GM19023 (cell line): ENCODE measurements around the gene L3MBTL3.

Experiments
- ATAC-seq: cut with Tn5 transposase; IDR thresholded peaks from one replicate; pipeline ENCODE4 v1.9.1; 2021; ENCODE audit warnings: mild to moderate bottlenecking, moderate library complexity; ENCODE audit not compliant: unreplicated experiment

L3MBTL3 gene

DNA sequence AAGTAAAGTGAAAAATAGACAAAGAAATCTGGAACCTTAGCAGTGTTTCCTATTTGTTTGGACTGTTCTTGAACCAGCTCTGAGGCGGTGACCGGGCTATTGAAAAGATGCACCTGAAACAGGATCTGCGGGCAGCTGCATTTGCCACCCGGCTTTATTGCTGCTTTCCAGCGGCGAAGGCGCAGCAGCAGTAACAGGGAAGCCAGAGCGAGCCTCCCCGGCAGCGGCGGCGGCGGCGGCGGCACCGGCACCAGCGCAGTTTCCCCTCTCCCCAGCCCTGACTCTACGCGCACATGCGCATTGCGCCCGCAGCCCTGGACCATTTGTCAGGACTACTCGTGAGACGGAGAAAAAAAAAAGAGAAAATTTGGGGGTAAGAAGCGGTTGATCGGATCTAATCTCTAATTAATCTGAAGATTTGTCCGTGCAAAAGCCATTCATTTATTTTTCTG, at the start of gene L3MBTL3:
L3MBTL3 (plus strand) TSS at position 290 of the 452 bp plus-strand sequence. CDS start 24,119 bp downstream, outside the sequence.
- peak; percentile 72 for ATAC-seq

DNA sequence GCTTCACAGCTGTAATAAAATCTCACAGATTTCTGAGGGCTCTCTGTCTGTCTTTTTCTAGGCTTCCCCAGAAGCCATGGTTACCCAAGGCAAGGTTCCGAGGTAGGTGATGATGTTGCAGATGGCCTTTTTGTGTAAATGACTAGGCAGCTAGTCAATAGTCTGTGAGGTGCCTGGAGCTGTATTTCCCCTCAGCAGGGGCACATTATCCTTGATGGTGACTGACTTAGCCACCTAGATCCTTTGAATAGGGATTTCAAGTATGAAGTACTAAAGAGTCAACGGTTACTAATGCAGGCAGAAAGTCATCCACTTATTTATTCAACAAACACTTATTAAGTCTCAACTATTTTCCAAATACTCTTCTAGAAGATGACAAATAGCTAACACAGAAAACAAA, 49.3 kb upstream of the L3MBTL3 start:
- no peak for ATAC-seq

DNA sequence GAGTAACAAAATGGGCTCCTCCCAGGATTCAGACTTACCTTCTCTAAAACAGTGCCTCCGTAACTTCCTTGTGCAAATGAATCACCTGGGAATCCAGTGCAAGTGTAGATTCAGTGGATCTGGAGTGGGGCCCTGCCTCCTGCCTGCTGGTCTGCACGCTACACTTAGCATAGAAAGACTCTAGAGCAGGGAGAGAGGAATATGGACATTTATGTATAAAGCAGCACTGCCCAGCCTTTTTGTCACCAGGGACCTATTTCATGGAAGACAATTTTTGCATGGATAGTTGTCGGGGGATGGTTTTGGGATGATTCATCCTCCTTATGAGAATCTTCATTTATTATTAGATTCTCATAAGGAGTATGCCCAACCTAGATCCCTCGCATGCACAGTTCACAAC, 42.3 kb upstream of the L3MBTL3 start:
- ATAC-seq, result no peak

DNA sequence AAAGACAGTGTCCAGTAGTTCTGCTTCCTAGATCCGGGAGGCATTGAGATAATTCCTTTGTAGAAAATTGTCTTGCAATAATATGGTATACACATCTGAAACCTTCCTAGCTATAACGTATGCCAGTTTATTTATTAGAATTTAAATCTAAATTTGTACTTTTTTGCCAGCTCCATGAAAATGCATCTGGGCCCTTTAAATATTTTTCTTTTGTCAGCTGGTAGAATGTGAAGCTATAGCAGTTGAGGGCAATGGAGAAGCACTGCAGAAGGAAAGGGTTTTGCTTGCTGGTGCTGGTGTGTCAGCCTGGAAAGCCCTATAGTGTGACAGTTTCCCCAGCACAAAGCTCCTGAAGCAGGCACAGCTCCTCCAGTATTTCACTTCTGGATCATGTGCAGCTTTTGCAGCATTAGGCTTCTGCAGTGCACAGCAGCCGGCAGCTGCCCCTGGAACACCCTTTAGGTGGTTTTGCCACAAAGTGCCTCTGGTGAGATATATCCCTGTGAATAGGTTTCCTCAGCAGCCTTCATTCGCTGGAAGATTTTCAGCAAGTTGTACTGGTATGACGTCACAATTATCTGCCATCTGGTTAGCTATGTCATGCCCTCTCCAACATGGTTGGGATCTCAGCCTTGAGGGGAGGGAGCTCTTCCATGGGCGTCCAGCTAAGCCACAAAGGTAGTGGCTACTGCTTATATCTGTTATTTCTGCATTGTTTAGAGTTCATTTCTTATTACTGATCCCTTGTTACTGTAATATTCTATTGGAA, 40.0 kb upstream of the L3MBTL3 start:
- no peak for ATAC-seq

DNA sequence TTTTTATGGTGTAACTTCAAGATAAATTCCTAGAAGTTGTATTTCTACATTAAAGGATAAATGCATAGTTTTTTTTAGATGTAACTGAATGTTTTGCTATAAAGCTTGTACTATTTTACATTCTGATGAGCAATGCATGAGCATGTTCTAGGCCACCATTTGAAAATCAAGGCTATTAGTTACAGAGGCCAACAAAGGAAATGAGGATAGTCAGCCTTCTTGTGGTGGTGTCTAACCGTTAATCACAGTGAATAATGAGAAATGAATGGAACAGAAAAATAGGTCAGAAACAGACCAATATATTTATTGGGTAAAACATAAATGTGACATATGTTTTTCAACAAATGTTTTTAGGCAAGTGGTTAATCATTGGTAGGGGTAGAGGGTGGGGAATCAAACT, 37.6 kb upstream of the L3MBTL3 start:
- no peak for ATAC-seq

DNA sequence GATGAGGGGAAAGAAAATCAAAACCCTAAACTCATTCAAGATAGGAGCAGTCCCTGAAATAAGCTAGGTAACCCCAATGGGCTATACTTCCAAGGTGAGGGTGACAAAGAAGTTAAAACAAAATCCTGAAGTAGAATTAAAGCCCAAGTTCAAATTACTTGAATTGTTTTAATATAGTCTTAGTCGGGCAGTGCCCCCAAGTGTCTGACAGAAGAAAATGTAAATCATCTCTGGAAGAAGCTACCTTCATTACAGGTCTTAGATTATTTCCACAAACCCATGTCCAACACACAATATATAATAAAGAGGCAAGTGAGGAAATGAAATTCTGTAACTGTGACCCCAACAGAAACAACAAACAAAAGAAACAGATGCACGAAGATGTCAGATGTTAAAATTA, 36.8 kb upstream of the L3MBTL3 start:
- ATAC-seq, result no peak

DNA sequence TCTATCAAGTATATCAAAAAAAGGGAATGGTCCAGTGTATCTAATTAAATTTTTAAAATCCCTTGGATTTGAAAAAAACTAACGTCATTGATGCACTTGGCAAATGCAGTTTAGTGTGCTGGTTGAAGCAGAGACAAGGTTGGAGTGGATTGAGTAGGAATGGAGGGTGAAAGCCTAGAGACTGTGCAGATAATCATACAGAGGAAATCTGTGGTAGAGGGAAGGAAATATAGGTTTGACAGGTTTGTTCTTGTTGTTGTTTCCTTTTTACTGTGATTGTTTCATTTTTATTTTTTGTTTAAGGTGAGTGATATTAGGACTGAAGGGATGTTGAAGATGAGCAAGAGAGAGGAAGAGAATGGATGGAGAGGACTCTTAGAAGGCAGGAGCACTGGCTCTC, 29.0 kb upstream of the L3MBTL3 start:
- ATAC-seq, result no peak

DNA sequence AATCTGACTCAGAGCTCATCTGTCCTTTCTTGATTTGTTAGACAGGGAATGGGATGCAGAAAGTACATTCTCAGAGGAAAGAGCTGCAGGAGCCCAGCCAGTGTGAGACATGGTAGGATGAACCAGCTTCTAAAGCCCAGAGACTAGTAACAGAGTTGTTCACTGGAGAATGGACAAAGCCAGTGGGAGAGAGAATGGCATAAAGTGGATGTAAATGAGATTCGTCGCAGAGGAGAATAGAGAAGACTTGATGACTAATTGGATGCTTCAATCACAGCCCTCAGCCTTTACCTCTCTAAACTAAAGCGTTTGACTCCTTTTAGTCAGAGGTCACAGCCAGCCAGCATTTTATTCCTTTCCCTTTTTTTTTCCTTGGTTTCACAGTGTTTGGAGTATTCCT, 25.5 kb upstream of the L3MBTL3 start:
- ATAC-seq, result no peak

DNA sequence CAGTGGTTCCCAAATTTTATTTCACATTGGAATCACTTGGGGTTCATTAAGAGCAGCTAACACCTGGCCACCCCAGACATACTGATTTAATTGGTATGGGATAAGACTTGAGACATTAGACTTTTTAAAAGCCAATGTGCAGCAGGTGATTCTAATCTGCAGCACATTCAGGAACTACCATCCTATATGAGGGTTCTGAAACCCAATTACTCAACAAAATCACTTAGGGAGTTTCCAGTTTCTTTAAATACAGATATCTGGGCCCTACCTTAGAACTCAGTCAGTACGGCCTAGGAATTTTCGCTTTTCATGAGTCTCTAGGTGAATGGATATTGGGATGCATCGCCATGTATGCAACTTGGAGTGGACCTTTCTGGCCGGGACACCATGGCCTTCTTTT, 24.0 kb upstream of the L3MBTL3 start:
- ATAC-seq, result no peak

DNA sequence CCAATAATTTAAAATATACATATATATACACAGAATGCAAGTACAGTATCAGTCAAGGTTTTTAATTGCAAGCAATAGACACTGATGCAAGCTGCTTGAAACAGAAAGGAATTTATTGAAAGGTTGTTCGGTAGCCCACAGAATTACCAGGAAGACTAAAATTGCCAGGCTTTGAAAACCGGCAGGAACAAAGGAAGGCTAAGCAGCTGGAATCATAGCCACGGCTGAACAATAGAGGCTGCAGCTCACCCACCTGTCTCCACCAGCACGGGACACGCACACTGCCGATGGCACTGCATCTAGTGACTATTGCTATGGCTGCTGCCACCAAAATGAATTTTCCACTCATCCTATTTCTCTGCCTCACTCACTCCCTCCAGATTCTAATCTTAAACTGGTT, 22.0 kb upstream of the L3MBTL3 start:
- ATAC-seq, result no peak

DNA sequence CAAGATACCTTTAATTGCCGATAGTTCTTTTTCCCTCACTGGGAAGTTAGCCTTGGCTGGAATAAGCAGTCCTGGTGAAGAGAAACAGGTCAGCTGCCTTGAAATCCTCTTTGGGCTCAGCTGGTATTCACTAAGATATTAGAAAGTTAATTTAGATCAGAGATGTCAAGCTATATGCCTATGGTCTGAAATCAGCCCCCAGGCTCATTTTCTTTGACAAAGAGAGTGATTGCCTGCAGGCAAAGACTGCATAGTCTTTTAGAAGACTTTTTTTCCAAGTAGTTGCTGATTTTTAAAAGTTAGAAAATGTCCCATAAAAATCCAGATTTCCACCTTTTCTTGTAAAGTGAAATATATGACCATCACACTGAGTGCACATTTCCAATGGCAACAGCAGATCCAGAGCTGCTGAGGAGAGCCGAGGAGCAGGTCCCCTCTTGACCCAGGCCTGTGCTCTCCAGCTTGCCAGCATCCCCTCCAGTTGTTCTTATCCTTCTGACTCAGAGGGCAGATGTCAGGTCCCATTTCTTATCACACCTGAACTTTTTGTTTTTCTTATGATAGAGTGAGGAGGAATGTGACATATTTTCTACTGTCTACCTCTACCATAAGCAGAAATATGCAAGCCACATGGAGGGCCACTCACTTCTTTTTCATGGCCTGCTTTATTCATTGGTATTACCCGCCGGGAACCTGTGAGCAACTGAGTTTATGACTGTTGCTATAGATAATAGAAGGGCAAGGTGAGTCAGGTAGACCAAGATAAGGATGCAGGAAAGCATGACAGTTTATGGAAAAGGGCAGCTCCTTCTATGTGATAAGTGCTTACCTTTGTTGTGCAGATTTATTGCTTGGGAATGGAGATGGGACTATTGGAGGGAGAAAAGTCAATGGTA, 17.6 kb upstream of the L3MBTL3 start:
- no peak for ATAC-seq

DNA sequence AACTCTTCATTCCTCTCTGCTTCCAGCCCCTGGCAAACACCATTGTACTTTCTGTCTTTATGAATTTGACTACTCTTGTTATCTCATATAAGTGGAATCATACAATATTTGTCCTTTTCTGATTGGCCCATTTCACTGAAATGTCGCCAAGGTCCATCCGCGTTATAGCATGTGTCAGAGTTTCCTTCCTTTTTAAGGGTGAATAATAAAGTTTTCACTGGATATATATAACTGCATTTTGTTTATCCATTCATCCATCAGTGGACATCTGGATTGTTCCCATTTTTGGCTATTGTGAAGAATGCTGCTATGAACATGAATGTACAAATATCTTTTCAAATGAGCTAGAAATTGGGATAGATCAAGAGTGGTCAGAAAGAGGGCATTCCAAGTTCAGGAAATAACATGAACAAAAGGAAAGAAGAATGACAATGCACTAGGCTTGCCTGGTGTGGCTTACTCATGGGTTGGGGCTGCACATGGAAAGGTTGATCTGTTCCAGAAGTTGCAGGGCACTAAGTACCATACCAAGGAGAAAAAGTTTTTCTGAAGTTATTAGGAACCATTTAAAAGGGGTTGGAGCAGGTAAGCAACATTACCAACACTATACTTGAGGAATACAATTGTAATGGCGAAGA, 10.0 kb upstream of the L3MBTL3 start:
- no peak for ATAC-seq

DNA sequence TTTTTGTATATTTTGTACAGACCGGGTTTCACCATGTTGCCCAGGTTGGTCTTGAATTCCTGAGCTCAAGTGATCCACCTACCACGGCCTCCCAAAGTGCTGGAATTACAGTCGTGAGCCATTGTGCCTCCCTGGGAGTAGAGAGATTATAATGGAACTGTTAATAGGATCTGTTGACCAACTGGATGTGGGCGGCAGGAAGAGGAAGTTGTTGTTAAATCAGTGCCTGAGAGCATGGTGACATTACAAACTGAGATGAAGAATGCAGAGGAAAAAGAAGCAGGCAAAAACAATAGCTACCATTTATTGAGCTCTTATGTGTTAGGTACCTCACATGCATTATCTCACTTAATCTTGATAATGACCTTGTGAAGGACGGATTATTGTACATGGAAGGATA, 9.2 kb upstream of the L3MBTL3 start:
- ATAC-seq, result no peak

DNA sequence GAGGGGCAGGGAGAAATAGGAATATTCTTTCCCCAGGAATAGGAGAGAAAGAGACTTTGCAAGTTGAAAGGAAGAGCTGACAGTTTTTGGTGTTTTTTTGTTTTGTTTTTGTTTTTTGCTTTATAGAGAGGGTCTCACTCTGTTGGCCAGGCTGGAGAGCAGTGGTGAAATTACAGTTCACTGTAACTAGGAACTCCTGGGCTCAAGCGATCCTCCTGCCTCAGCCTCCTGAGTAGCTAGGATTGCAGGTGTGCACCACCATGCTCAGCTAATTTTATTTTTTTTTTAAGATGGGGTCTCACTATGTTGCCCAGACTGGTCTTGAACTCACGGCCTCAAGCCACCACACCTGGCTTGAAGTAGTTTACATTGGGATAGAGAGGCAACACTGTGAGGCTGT, 8.0 kb upstream of the L3MBTL3 start:
- ATAC-seq, result no peak

DNA sequence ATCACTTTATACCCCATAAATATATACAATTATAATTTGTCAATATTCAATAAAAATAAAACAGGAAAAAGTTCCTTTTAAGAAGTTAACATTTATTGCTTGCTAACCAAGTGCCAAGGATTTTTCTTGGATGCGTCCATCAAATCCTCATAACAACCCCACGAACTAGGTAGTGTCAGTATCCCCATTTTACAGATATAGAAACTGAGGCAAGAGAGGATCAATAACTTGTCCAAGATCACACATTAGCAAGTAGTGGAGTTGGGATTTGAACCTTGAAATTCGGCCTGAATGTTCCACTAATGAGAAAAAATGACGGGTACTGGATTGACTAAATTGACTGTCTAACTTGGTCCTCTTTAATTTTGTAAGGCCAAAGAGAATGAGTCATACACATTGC, 5.7 kb upstream of the L3MBTL3 start:
- ATAC-seq, result no peak

DNA sequence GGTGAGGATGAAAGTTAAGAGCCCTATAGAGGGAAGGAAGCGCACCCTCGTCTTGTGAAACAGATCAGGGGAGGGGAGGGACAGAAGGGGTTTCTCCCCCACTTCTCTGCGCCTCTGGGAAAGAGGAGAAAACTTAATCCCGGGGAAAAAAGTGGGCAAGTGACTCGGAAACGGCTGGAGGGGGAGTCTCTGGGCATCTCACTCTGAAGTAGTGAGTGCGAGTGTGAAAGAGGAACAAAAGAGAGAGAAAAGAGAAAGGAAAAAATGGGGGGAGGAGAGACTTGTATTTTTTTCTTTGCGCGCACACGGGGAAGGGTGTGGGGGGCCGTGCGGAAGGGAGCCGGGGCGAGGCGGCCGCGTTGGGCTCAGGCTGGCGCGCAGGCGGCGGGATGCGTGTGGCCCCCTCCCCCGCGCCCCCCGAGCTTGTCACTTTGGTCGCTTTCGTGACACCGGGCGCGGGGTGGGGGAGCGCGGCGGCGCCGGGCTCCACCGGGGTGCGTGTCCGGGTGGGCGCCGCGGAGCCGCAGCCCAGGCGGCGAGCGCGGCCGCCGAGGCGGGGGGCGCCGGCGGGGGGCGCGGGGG, 454 bp downstream of the L3MBTL3 start:
- peak; percentile 27 for ATAC-seq

DNA sequence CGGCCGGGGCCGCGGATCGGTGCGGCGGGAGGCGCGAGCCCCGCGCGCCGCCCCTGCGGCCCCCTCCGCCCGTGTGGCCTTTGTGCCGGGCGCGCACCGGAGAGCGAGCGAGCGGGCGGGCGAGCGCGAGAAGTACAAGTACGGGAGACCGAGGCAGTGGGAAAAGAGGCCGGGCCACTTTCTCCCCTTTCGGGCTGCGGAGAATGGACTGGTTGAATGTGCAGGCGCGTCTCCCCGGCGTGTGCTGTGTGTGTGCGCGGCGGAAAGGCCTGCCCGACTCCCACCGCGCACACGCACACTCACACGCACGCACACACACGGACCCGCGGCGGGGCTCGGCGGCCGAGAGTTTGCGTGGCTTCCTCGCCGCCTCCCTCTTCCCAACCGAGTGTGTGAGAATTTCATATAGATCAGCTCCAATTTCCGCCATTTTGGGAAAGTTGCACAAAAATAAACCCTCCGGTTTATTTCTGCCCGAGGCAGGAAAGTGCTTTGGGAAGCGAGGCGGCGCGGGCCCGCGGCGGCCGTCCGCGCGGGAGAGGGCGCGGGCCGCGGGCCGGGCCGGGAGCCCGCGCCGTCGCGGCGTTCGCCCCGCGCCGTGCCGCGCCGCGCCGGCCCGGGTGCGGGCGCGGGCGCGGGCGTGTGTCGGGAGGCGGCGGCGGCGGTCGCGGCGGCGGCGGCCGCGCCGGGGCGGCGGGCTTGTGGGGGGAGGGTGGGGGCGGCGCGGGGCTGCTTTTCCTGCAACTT, 1.1 kb downstream of the L3MBTL3 start:
- ATAC-seq, result peak; percentile 19

DNA sequence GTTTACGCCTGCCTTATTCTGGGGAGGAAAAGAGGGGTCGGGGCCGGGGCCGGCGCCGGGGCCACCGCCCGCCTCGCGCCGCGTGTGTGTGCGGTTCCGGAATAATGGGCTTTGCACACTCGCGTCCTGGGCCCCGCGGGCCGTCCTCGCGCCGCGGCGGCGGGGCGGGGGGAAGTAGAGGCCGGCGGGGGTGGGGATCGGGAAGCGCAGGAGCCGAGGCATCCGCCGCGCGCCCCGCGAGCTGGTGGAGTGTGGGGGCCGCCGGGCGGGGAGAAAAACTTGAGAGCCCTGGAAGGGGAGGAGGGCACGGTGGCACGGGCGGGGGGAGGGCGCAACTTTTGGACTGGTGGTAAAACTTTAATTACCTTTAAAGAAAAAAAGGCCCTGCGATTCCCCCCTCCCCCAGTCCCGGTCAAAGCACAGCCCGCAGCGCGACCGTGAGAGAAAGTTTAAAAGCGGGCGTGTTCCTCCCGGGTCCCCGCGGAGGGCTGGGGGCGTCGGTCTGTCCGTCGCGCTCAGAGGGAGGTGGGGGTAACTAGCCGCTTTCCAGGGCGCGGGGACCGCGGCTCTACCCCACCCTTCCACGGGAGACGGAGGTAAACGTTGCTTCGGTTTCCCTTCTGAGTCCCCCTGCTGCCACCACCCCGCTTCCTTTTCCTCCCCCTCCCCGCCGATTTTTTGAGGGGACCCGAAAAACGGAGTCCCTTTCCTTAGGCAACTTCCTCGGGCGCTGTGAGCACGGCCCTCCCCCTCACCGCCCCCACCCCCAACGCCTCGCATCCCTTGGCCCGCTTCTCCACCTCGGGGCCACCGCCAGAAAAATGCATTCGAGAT, 1.9 kb downstream of the L3MBTL3 start:
- no peak for ATAC-seq

DNA sequence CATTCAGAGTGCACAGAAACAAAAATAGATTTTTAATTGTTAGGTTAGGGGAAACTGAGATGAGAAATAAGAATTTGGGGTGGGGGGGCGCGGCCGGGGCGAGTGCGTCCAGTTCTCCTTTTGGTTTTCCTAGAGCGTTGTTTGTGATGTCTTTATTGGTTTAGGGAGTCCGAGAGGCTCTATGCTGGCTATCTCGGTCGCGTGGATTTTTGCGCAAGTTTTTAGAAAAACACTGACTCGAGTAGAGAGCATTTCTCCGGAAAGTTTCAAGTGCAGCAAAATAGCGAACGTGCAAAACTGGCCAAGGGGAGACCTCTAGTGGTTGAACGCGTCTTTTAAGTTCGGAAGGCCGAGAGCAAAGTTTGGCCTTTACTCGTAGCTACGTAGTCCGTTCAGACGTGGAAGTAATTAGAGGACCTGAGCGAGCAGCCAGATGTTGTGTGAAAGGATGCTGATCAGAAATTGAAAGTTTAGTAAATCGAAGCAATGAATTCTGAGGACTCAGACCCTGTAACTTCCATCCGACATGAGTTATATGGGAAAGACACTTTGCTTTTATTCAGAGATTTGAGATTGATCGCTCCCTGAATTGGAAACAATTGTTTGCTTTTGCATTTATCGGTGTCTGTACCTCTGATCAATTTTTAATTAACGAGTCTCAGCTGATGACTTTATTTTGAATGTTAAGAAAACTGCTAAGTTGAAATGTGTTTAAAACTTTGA, 2.7 kb downstream of the L3MBTL3 start:
- ATAC-seq, result peak; percentile 54
